GM21526 (cell line): Measurements from ENCODE around the gene BMP5.
"Not testable (repeated sequence)": the region's sequence is repeated elsewhere in the genome, so short reads cannot be mapped to it uniquely, and the experiment has no call there.

Source experiments
- ATAC-seq: cut with Tn5 transposase; IDR thresholded peaks from one replicate; pipeline ENCODE4 v1.9.1; 2021; ENCODE audit warnings: moderate library complexity; ENCODE audit not compliant: unreplicated experiment, low FRiP score

BMP5 gene

DNA sequence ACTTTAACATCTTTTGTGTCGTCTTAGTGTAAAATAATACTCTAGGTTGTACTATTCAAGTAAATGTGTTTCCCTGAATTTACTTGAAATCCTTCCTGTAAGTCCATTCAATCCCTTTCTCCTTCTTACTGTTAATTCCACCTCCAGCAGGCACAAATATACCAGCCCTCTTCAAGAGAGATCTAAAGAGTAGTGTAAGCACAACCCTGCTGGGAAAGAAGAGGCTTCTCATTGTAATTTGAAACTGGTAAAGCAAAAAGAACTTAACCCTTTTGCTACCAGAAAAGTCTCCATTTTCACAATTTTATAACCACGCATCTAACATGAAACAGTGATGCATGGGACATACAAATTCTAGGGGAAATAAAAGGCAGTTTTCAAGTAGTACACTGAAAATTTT lies at the start of gene BMP5:
TSS of gene BMP5 (minus strand) at position 191 of the 400 bp plus-strand sequence. CDS start 725 bp downstream, outside the sequence.
- ATAC-seq: no peak

- ATAC-seq: no peak
Observed at GRCh38 chr6:55922406-55922805, 47.0 kb upstream of the BMP5 start.

- ATAC-seq: no peak
Observed at GRCh38 chr6:55919716-55920308, 44.4 kb upstream of the BMP5 start.

- ATAC-seq: no peak
Observed at GRCh38 chr6:55918639-55919038, 43.2 kb upstream of the BMP5 start.

DNA sequence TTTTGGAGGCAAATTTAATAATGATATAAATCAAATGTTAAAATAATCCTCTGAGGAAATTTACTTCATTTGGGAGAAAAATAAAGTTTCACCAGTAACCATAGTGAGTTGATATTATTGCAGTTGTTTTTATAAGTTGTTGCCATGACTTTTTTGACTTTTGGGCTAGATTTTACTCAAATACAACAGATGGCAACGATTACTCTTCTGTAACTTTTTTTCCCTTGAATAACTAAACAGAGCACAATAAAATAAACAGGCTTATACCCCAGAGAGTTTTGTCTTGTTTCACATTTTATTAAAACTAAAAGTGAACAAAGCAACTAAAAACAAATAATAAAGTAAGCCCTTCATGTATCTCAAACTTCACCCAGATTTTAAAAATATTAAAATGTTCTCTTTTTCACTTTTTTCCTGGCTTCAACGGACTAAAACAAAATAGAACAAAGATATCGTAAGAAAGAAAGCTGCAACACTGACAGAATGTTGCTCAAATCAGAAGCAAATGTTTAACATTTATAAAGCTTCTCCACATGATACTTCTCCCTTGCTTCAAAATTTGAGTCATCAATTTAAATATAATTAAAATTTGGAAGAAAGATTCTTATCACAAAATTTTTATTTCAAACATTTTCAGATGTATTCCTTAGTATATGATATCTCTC lies 42.5 kb upstream of the BMP5 start:
- no peak for ATAC-seq

- no peak for ATAC-seq
Observed at GRCh38 chr6:55916188-55916587, 40.8 kb upstream of the BMP5 start.

DNA sequence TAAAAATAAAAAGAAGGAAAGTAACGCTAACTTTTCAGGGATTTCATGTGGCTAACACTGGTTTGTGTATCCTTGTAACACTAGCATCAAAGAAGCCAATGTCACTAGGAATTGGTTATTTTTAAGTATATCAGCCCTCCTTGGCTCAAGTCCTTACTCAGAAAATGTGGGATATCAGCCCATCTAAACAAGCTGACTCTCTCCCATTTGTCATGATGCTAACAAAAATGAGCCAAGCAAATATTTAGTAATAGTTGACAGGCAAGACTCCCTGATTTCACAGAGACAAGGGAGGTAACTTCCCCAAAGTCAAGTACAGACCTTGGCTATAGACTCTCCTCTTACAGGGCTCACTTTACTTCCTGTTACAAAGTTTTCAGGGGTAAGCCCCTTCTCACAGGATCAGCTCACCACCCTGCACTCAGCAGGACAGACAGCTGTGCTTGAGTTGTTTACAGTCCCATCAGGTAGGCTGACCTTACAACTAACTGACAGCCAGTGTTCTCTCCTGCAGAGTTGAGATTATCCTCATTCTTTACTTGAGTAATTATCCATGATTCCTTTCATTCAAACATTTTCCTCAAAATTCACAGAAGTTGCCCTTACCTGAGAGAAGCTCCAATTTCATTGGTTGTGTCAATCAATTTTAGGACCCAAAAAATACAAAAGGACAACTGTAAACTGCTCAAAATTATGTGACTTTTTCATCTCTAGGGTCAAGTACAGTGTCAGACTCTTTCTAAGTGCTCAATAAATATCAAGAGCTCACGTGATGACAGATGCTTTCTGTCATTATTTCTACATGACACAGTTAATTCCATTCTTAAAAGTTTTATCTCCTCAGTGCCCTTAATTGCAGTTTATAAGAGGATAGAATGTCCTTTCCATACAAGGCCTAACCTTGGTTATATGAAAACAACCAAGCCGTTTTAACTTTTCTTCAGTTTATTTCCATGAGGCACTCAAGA lies 38.1 kb upstream of the BMP5 start:
- no peak for ATAC-seq

GRCh38 chr6:55910466-55910865 lies 35.1 kb upstream of the BMP5 start:
- ATAC-seq: not testable (repeated sequence)

- not testable (repeated sequence) for ATAC-seq
Observed at GRCh38 chr6:55909911-55910310, 34.5 kb upstream of the BMP5 start.

DNA sequence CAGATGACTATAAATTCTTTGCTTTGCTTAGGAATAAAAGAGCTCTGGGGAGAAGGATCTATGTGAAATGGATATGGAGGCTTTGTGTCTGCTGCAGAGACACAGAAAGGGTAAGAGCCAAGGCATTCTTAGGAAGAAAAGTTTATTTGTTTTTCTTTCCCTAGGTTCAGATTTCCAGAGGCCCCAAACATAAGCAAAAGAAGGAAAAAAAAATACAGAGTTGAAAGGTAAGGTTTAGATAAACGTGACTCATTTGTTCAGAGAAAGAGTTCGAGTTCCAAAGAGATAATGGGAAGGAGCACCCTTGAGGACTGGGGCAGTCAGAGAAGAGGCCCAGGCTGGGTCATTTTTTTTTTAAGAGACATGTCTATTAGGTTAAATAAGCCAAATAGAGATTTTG lies 27.4 kb upstream of the BMP5 start:
- no peak for ATAC-seq

DNA sequence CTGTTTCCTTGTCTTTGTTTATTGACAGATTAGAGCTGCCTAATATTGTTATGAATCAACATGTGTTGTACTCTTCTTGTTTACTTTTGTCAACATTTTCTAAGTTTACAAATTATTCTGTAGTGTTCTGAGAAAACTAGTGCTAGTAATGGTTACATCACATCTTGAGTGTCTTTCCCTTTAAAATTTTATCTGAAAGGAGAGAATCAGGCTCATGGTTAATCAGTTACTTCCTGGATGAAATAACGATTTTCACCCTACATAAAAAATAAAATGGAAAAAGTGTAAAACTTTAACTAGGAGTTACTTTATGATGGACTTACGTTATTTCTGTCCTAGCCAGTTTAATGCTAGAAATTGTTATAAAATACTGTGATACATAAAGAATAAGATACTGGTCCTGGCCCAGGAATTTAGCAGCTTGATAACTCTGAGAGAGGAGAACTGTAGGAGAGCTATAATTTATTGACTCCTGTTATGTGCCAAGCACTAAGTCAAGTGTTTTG lies 26.4 kb upstream of the BMP5 start:
- ATAC-seq: no peak

- ATAC-seq: no peak
Observed at GRCh38 chr6:55898342-55898741, 23.0 kb upstream of the BMP5 start.

DNA sequence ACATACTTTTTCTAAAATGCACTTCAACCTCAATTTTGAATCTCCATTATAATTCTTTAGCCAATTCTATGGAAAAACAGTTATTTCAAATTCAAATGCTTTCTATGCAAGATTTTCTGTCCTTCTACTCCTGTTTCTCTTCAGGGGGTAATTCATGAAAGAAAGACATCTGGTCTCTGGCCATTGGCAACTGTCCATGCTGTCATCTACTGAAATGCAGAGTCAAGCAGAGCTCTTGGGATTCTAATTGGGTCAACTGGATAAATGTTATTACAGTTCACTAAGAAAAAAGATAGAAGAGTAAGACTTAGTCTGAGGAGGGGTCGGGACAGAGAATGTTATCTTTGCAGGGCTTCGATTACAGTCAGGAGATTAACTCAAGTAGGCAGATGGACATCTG lies 22.0 kb upstream of the BMP5 start:
- no peak for ATAC-seq

GRCh38 chr6:55895972-55896730 lies 20.8 kb upstream of the BMP5 start:
- ATAC-seq: no peak

GRCh38 chr6:55892749-55893357 lies 17.5 kb upstream of the BMP5 start:
- ATAC-seq: no peak

- ATAC-seq: no peak
Observed at GRCh38 chr6:55888917-55889316, 13.5 kb upstream of the BMP5 start.

GRCh38 chr6:55886185-55886836 lies 10.9 kb upstream of the BMP5 start:
- no peak for ATAC-seq

GRCh38 chr6:55882718-55883569 lies 7.6 kb upstream of the BMP5 start:
- no peak for ATAC-seq

DNA sequence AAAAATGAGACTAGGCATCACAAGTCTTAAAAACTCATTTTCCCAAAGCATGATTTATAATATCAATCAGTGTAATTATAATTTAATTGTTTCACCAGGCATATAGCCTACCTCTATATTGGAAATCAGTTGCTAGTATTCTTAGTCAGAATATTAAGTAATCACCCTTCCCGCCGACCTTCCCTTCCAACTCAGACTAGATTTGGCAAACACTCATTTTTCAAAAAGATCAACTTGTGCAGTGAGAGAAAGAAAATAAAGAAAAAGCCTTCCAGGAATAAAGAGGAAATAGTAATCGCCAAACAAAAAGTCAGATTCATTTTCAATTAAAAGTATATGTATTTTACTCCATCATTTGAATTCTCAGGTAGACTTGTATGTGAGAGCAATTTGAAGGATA lies 1.9 kb upstream of the BMP5 start:
- ATAC-seq: no peak
